WERI-Rb-1 (cell line): Measurements from ENCODE around the gene ACKR1.

ENCODE experiments used
- DNase-seq: peaks from one replicate; pipeline ENCODE4 v3.0.0-alpha.2; 2020
- H3K27ac ChIP-seq: fragments of 250-450 bp; sonication (Bioruptor Pico); 2 replicates; pipeline ENCODE4 v1.5.1; 2020; ENCODE audit warnings: mild to moderate bottlenecking, moderate library complexity
- H3K27me3 ChIP-seq: fragments of 250-450 bp; sonication (Bioruptor Pico); 2 replicates; pipeline ENCODE4 v1.5.1; 2021; ENCODE audit warnings: mild to moderate bottlenecking, low read depth, moderate library complexity; ENCODE audit not compliant: insufficient read depth, severe bottlenecking
- H3K36me3 ChIP-seq: fragments of 250-450 bp; sonication (Bioruptor Pico); 2 replicates; pipeline ENCODE4 v1.5.1; 2020; ENCODE audit warnings: mild to moderate bottlenecking, moderate library complexity
- H3K4me3 ChIP-seq: 2 replicates; pipeline ENCODE4 v1.5.1; 2011; ENCODE audit warnings: low read depth, mild to moderate bottlenecking, control low read depth, low read length
- H3K9me3 ChIP-seq: fragments of 250-450 bp; sonication (Bioruptor Pico); 2 replicates; pipeline ENCODE4 v1.5.1; 2021; ENCODE audit warnings: mild to moderate bottlenecking, moderate library complexity; ENCODE audit not compliant: severe bottlenecking
- CTCF ChIP-seq: IDR thresholded peaks from 2 replicates; pipeline ENCODE4 v1.5.1; 2011; ENCODE audit warnings: low read depth, mild to moderate bottlenecking, control low read depth, inconsistent platforms, low read length

The ACKR1 gene

GRCh38 chr1:159201642-159202041, 3.0 kb upstream of the ACKR1 start:
- TF ChIP-seq CTCF, result no peak
- Histone ChIP-seq H3K27ac (no peak overlapping the region), H3K4me3 (no peak overlapping the region), H3K9me3 (peaks cover 3% of the 10 kb centered on the region), H3K27me3 (peaks cover 94% of the 10 kb centered on the region), H3K36me3 (no peaks in the 10 kb centered on the region)
- DNase-seq, result no peak

GRCh38 chr1:159203610-159204009, 1.1 kb upstream of the ACKR1 start:
- Histone ChIP-seq H3K4me3 (no peak overlapping the region), H3K27me3 (peaks cover 93% of the 10 kb centered on the region), H3K36me3 (no peaks in the 10 kb centered on the region), H3K9me3 (peaks cover 3% of the 10 kb centered on the region), H3K27ac (no peak overlapping the region)
- no peak for TF ChIP-seq CTCF
- DNase-seq, result no peak

- no peak for DNase-seq
- no peak overlapping the region for H3K4me3 ChIP-seq
- H3K27me3 ChIP-seq, result peaks cover 93% of the 10 kb centered on the region
- H3K9me3 ChIP-seq, result peaks cover 3% of the 10 kb centered on the region
- no peak for TF ChIP-seq CTCF
- H3K27ac ChIP-seq, result no peak overlapping the region
- H3K36me3 ChIP-seq, result no peaks in the 10 kb centered on the region
Measured at GRCh38 chr1:159205225-159205624, 550 bp downstream of the ACKR1 start.

GRCh38 chr1:159206110-159206509, 1.4 kb downstream of the ACKR1 start:
- no peak for TF ChIP-seq CTCF
- Histone ChIP-seq H3K4me3 (no peak overlapping the region), H3K9me3 (peaks cover 3% of the 10 kb centered on the region), H3K27me3 (peaks cover 96% of the 10 kb centered on the region), H3K27ac (no peak overlapping the region), H3K36me3 (no peaks in the 10 kb centered on the region)
- no peak for DNase-seq

- Histone ChIP-seq H3K9me3 (peaks cover 3% of the 10 kb centered on the region), H3K36me3 (no peaks in the 10 kb centered on the region), H3K4me3 (no peak overlapping the region), H3K27me3 (peaks cover 95% of the 10 kb centered on the region), H3K27ac (no peak overlapping the region)
- no peak for DNase-seq
- TF ChIP-seq CTCF, result no peak
Measured at GRCh38 chr1:159207080-159207479, 2.4 kb downstream of the ACKR1 start.

GRCh38 chr1:159207774-159208173, 3.1 kb downstream of the ACKR1 start:
- Histone ChIP-seq H3K4me3 (no peak overlapping the region), H3K27me3 (peaks cover 95% of the 10 kb centered on the region)
- no peak for DNase-seq

More at GRCh38 chr1:159207774-159208173, 3.1 kb downstream of the ACKR1 start:
- H3K27ac ChIP-seq, result no peak overlapping the region
- TF ChIP-seq CTCF, result no peak
- H3K9me3 ChIP-seq, result peaks cover 3% of the 10 kb centered on the region
- H3K36me3 ChIP-seq, result no peaks in the 10 kb centered on the region
